Measurements from ENCODE around the gene ACAP3.

DNA sequence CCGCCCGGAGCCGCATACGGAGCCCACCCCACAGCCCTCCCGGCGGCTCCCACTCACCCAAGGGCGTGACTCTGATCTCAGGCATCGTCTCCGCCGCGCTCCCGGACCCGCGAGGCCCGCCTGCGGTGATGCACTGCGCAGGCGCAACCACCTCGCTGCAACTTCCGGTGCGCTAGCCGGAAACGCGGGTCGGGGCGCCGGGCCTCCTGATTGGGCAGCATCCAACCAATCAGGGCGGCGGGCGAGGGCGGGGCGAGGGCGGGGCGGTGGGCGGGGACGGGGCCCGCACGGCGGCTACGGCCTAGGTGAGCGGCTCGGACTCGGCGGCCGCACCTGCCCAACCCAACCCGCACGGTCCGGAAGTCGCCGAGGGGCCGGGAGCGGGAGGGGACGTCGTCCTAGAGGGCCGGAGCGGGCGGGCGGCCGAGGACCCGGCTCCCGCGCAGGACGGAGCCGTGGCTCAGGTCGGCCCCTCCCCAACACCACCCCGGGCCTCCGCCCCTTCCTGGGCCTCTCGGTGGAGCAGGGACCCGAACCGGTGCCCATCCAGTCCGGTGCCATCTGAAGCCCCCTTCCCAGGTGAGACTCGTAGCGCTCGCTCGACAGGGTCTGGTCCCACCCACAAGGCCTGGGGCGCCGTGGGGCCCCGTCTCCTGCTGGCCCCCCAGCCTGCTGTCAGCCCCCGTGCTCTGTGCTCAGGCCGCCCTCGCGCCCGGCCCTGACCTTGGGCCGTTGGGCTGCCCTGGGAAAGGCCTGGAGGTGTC, 17.0 kb upstream of the ACAP3 start, which contains the start of the genes CPTP and INTS11:
- TF ChIP-seq, protein P1, sequence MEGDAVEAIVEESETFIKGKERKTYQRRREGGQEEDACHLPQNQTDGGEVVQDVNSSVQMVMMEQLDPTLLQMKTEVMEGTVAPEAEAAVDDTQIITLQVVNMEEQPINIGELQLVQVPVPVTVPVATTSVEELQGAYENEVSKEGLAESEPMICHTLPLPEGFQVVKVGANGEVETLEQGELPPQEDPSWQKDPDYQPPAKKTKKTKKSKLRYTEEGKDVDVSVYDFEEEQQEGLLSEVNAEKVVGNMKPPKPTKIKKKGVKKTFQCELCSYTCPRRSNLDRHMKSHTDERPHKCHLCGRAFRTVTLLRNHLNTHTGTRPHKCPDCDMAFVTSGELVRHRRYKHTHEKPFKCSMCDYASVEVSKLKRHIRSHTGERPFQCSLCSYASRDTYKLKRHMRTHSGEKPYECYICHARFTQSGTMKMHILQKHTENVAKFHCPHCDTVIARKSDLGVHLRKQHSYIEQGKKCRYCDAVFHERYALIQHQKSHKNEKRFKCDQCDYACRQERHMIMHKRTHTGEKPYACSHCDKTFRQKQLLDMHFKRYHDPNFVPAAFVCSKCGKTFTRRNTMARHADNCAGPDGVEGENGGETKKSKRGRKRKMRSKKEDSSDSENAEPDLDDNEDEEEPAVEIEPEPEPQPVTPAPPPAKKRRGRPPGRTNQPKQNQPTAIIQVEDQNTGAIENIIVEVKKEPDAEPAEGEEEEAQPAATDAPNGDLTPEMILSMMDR (IDR thresholded peaks at IDR 0.05; ENCODE audit: low read depth, low read length), result no peak
- TF ChIP-seq, protein P2, sequence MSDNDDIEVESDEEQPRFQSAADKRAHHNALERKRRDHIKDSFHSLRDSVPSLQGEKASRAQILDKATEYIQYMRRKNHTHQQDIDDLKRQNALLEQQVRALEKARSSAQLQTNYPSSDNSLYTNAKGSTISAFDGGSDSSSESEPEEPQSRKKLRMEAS (IDR thresholded peaks at IDR 0.05; ENCODE audit: low read depth, low read length), result peak; percentile 49
- peak; percentile 79 for TF ChIP-seq POLR2A (IDR thresholded peaks at IDR 0.05; ENCODE audit: extremely low read depth, insufficient read length)
- TF ChIP-seq MYC (IDR thresholded peaks at IDR 0.05; ENCODE audit: low read depth, low read length), result no peak
